A549 treated with Hydrocortisone at 1 μM for 4 hours (cell line): ENCODE measurements around the gene CPLANE1. TPM values are rescaled to one million over a fixed set of nuclear protein-coding genes. Genes with fewer than 3 reads are reported as not detected.

Experiments used
- total RNA-seq: library from RNA; stranded (reverse); fragments of 200-300 nt; extraction: Qiagen RNA extraction; gene quantifications from 5 replicates; pipeline ENCODE4 v1.2.3, GENCODE V29; 2022

The CPLANE1 gene
- total RNA-seq: 2.9 to 5.3 TPM (median 4.7 TPM) in 5 replicates

GRCh38 chr5:37248970-37249814 is at the start of gene CPLANE1:
TSS of gene CPLANE1 (minus strand) at chr5:37249376. CDS start at chr5:37247698, 1,678 bp downstream.

Other genes with a start within 250 kb of the CPLANE1 start
- gene NUP155, start 121.7 kb upstream of the CPLANE1 start, total RNA-seq: 14.9 to 20.8 TPM (median 18.1 TPM) in 5 replicates
- 9.5 to 12.4 TPM (median 11.0 TPM) in 5 replicates for gene WDR70, start 129.9 kb upstream of the CPLANE1 start, total RNA-seq